NCI-H2227 treated with DMSO at 0.1 percent for 48 hours (cell line): ENCODE results near the gene DBP.
"Not testable (repeated sequence)": the region's sequence is repeated elsewhere in the genome, so short reads cannot be mapped to it uniquely, and the experiment has no call there.

Experiments used
- DNase-seq: peaks from one replicate; lab custom pipeline; 2025; lab: John Stamatoyannopoulos, UW

Gene DBP

DNA sequence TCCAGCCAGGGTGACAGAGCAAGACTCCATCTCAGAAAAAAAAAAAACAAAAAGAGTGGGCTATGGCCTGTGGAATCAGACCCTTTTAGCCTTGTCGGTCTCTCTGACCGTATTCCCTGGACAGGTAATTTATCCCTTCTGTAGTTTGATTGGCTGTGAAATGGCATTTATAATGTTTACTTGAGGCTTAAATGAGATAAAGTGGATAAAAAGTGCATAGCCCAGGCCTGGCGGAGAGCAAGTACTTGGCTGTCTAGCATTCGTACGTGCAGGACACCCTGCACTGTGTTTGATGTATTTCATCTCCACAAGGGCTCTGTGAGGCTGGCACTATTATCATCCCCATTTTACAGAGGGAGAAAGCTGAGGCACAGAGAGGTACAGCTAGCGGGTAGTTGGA, 28.6 kb upstream of the DBP start:
- DNase-seq = no peak

GRCh38 chr19:48664476-48664875, 27.3 kb upstream of the DBP start:
- no peak for DNase-seq

GRCh38 chr19:48663667-48664066, 26.5 kb upstream of the DBP start:
- DNase-seq = no peak

GRCh38 chr19:48661711-48662090, 24.5 kb upstream of the DBP start:
- no peak for DNase-seq

- DNase-seq = peak; percentile 11
Observed at GRCh38 chr19:48660852-48661710, 23.9 kb upstream of the DBP start.

- DNase-seq = no peak
Observed at GRCh38 chr19:48659768-48660167, 22.6 kb upstream of the DBP start.

DNA sequence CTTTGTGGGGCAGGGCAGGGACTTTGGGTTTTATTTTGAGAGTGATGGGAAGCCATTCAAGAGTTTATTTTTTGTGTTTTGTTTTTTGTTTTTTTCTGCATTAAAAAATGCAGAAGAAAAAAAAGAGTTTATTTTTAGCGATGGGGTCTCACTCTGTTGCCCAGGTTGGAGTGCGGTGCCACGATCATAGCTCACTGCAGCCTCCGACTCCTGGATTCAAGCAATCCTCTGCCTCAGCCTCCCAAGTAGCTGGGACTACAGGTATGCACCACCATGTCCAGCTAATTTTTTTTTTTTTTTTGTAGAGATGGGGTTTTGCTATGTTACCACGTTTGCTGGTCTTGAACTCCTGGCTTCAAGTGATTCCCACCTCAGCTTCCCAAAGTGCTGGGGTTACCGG, 21.3 kb upstream of the DBP start:
- no peak for DNase-seq

- DNase-seq = not testable (repeated sequence)
Observed at GRCh38 chr19:48657828-48658227, 20.6 kb upstream of the DBP start.

DNA sequence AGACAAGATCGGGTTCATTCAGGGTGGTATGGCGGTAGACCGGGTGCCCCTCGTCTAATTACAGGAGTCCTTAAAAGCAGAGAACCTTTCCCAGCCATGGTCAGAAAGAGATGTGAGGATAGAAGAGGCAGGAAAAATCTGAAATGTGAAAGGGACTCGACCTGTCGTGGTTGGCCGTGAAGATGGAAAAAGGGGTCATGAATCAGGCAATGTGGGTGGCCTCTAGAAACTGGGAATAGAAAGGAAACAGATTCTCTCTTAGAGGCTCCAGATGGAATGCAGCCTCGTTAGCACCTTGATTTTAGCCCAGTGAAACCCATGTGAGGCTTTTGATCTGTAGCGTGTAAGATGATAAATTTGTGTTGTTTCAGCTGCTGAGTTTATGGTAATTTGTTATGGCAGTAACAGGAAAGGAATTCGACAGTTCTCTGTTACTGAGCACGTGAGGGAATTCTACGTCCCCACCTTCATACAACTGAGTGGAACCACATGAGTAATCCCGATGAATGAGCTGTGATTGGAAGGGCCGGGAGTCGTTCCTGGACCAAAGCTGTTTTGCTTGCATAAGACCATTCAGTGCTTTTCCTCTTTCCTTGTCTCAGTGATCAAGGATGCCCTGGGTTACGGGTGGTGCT, 19.8 kb upstream of the DBP start:
- no peak for DNase-seq

GRCh38 chr19:48654299-48655059, 17.3 kb upstream of the DBP start:
- peak; percentile 22 for DNase-seq

- no peak for DNase-seq
Observed at GRCh38 chr19:48651683-48652048, 14.5 kb upstream of the DBP start.

DNA sequence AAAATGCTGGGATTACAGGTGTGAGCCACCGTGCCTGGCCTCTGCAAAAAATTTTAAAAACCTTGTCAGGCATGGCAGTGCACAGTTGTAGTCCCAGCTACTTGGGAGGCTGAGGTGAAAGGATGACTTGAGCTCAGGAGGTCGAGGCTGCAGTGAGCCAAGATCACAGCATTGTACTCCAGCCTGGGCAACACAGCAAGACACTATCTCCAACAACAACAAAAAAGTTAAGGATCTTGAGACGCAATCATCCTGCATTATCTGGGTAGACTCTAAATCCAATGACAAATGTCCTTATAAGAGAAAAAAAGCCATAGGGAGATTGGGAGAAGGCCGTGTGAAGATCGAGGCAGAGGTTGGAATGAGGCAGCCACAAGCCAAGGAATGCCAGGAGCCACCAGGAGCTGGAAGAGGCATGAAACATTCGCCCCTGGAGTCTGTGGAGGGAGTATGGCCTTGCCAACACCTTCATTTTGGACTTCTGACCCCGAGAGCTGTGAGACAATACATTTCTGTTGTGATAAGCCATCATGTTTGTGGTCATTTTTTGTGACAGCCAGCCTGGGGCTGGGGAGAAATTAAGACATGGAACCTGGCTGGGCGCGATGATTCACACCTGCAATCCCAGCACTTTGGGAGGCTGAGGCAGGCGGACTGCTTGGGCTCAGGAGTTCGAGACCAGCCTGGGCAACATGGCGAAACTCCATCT, 13.9 kb upstream of the DBP start:
- DNase-seq = no peak

- no peak for DNase-seq
Observed at GRCh38 chr19:48648134-48648533, 11.0 kb upstream of the DBP start.

- DNase-seq = no peak
Observed at GRCh38 chr19:48646722-48647216, 9.6 kb upstream of the DBP start.

GRCh38 chr19:48646001-48646721, 9.0 kb upstream of the DBP start, which contains the start of gene CA11:
Gene CA11, minus strand, starts transcription at chr19:48646187. Its CDS starts 555 bp downstream, at chr19:48645632.
- peak; percentile 73 for DNase-seq

GRCh38 chr19:48645620-48646000, 8.4 kb upstream of the DBP start:
- DNase-seq = peak; percentile 66

GRCh38 chr19:48644839-48645619, 7.8 kb upstream of the DBP start:
- DNase-seq = peak; percentile 77

DNA sequence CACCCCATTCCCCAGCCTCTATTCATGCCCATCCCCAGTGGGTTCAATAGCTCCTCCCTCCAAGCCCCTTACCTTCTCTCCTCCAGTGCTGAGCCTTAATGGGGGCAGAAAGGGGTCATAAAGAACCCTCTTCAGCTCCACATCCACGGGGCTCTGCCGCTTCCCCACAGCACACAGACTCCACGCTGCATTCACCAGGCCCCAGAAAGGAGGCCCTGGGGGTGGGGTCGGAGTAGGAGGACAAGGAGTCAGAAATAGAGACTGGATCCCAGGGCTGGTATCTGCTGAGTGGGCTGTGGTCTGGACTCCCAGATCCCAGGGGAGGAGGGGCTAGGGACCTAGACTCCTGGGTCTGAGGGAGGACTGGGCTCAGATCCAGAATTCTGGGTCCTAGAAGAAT, 7.2 kb upstream of the DBP start:
- DNase-seq = no peak

DNA sequence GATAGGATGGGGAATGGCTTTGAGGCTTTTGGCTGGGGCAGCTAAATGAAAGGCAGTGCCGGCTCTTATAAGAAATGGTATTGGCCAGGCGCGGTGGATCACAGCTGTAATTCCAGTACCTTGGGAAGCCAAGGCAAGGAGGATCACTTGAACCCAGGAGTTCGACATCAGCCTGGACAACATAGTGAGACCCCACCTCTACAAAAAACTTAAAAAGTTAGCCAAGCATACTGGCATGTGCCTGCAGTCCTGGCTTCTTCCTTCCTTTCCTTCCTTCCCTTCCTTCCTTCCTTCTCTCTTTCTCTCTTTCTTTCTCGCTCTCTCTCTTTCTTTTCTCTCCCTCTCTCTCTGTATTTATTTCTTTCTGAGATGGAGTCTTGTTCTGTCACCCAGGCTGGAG, 5.7 kb upstream of the DBP start:
- no peak for DNase-seq

DNA sequence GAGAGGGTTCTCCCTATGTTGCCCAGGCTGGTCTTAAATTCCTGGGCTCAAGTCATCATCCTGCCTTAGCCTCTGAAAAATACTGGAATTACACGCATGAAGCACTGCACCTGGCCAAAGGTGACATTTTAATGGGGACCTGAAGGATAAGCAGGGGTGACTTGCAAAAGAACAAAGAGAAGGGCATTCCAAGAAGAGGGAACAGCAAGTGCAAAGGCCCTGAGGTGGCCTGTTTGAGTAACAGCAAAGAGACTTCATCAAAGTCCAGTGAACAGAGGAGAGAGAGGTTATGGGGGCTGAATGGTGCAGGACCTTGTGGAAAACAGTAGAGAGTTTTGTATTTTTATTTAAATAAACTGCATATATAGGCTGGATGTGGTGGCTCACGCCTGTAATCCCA, 4.7 kb upstream of the DBP start:
- no peak for DNase-seq
